Activated CD4-positive, alpha-beta T cell treated with anti-CD3 and anti-CD28 coated beads, Interleukin-2, Interleukin-6, amounts not matched to agents 100 ng/mL and 50 ng/mL, durations not matched to agents 16 hours and 8 hours (primary cell): ENCODE measurements around the gene WDR48.
A peak's percentile ranks its signal among the peaks of the same experiment; 100 is the strongest.

ENCODE experiments used
- DNase-seq: peaks from one replicate; pipeline ENCODE4 v3.0.0-alpha.2; 2020

The WDR48 gene

DNA sequence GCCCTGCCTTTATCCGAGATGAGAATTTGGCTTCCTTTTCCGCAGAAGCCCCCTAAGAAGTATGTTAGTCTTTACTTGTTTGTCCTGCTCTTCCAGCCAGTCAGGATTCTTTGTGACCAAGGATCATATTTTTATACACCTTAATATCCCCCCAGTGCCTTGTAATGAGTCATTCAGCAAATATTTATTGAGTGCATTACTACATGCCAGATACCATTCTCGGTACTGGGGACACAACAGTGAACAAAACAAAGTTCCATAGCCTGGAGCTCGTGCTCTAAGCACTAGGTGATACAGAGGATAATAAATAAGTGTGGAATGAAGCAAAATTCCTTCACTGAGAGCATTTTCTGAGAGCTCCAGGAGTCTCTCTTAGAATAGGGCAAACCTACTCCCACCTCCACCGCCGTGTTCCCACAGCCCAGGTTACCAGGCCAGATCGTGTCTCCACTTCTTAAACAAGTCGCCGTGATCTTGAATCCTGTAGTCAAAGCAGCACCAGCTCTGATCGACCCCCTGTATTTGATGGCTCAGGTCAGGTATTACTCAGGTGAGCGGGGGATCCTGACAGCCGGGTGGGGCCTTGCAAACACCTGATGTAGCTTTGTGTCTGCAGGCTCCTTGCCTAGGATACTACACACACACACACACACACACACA lies 74.2 kb downstream of the WDR48 start:
- DNase-seq = no peak

GRCh38 chr3:39126532-39127071 lies 74.8 kb downstream of the WDR48 start:
- peak; percentile 29 for DNase-seq

DNA sequence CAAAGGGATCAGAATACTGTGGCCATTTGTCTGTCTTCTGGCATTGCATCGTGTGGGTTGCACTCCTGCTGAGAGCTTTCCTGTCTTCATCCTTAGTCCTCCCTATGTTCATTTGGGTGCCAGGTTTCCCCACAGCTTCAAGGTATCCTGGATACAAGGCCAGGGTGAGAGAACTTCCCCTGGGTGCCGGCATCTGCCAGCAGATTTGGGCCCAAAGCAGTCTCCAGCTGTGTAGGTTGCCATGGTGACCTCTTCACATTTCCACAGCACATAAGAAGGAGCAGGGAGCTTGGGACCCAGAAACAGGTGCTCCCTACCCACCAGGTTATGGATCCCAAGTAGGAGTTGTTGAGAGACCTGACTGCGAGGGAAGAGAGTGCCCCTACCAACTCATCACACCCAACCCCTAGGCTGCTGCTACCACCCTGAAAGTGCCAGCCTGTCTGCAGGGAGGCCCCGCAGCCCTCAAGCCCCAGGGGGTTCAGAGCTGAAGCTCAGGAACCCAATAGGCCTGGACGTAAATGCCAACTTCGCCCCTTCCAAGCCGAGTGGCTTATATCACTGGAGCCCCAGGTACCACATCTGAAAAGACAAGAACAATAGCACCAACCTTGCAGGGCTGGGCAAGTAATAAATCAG lies 75.6 kb downstream of the WDR48 start:
- no peak for DNase-seq

GRCh38 chr3:39127908-39128304 lies 76.1 kb downstream of the WDR48 start:
- no peak for DNase-seq

DNA sequence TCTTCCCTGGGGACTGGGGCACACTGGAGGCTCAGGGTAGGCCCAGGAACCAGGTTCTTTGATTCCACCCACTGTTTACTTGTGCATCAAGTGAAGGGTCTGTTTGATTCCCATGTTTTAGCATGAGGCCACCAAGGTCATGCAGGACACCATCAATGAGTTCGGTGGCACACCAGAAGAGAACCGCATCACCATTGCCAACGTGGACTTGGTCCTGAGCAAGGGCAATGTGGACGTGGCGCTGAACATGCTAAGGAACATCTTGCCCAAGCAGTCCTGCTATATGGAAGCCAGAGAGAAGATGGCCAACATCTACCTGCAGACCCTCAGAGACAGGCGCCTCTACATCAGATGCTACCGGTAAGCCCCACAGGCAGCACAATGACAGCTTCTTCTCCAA lies 77.1 kb downstream of the WDR48 start:
- DNase-seq = no peak

GRCh38 chr3:39130026-39130425 lies 78.2 kb downstream of the WDR48 start:
- DNase-seq = no peak

GRCh38 chr3:39130693-39131265 lies 79.0 kb downstream of the WDR48 start:
- DNase-seq = no peak

DNA sequence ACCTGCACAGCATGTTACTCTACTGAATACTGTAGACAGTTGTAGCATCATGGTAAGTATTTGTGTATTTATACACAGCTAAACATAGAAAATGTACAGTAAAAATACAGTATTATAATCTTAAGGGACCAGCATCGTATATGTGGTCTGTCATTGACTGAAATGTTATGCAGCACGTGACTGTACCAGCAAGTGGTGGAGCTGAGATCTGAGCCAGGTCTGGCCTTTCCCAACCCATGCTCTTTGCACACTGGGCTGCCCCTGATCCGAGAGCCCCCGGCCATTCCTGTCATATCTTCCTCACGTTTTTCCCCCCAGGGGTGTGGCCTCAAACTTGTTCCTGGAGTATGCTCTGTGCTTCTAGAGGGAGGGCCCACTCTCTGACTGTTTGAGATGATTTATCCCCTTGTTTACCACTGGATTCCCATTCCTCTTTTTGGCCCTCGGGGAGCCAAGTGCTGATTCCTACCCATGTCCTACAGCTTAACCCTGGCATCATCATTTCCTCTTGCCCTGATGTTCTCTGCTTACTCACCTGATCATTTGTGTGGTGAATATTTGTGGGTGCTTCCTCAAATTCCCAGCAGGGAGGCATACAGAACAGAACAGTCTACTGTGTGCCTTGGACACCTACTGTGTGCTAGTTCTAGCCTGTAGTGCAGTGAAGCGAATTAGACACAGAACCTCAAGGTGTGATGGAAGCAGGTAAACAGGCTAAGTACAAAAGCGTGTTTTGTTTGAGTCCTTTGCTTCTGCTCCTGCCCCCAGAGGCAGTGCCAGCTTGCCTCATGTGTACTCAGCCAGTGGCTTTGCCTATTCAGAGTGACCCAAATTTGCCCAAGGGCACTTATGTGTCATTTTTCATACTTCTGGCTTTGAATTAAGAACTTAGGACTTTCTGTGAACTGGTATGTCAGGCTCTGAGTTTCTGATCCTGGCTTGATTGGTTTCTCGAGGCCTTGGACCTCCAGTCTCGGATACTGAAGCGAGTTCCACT lies 80.6 kb downstream of the WDR48 start:
- no peak for DNase-seq

DNA sequence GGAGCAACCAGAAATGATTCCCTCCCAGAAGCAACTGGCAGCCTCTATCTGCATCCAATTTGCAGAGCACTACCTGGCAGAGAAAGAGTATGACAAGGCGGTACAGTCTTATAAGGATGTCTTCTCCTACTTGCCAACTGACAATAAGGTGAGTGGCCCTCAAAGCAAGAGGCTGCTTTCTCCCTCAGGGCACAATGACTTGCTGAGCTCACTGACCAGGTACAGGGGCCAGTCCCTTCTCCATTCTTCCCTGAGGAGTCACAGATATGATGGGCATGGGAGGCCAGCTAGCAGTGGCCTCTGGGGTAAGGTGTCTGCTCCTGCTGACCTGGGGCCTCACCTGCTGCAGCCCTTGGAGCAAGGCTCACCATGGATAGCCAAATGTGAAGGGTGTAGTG lies 81.3 kb downstream of the WDR48 start:
- DNase-seq = no peak

DNA sequence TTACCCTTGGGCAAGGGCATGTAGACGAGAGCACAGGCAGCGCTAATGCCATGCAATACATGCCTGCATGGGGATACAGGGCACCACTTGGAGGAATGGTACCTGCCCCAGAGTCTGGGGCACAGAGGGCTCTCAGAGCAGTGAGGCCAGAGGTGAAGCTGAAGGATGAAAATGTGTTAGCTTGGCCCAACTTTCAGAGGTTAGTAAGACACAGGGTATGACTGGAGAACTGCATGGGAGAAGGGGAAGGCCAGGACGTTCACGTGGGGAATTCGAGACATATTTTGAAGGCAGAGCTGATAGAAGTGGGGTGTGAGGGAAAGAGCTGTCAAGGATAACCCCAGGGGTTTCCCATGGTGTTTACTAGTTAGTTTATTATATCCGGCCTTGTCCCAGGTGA lies 82.0 kb downstream of the WDR48 start:
- DNase-seq = no peak

DNA sequence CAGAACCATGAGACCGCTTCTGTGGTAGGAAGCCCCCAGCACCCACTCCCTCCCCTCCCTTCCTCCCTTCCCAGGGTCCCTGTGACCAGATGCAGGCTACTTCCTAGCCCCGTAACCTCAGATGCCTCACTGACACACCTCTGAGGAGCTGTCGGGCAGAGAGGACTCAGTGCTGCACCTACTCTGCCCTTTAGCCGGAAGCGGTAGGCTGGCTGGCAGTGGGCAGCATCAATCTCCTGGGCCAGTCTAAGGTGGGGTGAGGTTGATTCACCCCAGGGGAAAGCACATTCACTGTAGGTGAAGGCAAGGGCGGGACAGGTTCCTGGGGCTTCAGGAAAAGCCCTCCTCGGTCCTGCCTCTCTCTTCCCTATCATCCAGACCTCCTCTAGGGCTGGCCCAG lies 82.5 kb downstream of the WDR48 start:
- no peak for DNase-seq

- DNase-seq = no peak
Observed at GRCh38 chr3:39135170-39135805, 83.5 kb downstream of the WDR48 start.

DNA sequence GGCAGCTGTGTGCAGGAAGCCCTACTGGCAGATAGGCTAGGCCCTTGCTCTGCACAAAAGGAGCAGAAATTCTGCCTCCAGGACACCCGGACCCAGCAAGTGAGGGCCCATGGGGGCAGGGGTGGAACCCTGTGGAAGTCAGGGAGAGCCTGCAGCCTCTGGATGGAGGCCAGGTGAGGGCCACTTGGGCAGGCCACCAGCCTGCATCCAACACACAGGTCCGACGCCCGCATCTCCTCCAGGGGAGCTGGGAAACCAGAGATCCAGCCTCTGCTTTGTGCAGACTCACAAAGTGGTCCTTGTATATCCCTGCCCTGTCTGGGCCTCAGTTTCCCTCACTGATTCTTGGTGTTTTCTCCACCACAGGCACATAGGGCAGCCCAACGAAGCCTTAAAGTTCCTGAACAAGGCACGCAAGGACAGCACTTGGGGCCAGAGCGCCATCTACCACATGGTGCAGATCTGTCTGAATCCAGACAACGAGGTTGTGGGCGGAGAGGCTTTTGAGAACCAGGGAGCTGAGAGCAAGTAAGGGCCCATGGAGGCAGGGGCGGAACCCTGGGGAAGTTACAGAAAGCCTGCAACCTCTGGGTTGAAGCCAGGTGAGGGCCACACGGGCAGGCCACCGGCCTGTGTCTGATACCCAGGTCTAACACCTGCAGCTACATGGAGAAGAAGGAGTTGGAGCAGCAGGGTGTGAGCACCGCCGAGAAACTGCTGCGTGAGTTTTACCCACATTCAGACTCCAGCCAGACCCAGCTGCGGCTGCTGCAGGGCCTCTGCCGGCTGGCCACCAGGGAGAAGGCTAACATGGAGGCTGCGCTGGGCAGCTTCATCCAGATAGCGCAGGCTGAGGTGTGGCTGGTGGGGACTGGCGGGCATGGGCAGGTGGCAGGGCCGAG lies 85.0 kb downstream of the WDR48 start:
- no peak for DNase-seq

DNA sequence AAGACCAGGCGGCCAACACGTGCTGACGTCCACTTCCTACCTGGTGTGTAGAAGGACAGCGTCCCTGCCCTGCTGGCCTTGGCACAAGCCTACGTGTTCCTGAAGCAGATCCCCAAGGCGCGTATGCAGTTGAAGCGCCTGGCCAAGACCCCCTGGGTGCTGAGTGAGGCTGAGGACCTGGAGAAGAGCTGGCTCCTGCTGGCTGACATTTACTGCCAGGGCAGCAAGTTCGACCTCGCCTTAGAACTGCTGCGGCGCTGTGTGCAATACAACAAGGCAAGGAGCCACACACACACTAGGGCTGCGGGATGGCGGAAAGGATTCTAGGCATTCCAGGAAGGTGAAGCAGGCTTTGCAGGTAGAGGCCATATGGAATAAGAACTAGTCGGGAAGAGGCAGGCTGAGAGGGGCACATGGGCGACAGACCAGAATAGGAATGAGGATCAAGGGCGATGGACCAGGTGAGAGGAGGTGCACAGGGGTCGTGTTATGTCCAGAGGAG lies 85.7 kb downstream of the WDR48 start:
- no peak for DNase-seq

GRCh38 chr3:39137991-39138803 lies 86.4 kb downstream of the WDR48 start:
- no peak for DNase-seq

- peak; percentile 27 for DNase-seq
Observed at GRCh38 chr3:39138804-39139415, 87.1 kb downstream of the WDR48 start.

- no peak for DNase-seq
Observed at GRCh38 chr3:39139442-39139841, 87.6 kb downstream of the WDR48 start.

GRCh38 chr3:39140341-39140971 lies 88.6 kb downstream of the WDR48 start:
- DNase-seq = no peak
